Right lobe of liver (tissue), 6 donors: ENCODE results near the gene PSMB11. TPM values are rescaled to one million over a fixed set of nuclear protein-coding genes. Genes with fewer than 3 reads are reported as not detected.

Experiments used
- ATAC-seq, 4 donors: fragments of 200-7000 bp; cut with Tn5 transposase; one replicate each; pipeline ENCODE4 v1.9.1; 2020; ENCODE audit warnings: mild to moderate bottlenecking in 4 of 4, moderate library complexity in 4 of 4
- DNase-seq, 3 donors: peaks; one replicate each; pipeline ENCODE4 v3.0.0-alpha.2; 2020
- H3K27ac ChIP-seq, 3 donors: fragments of 200-600 bp; one replicate each; pipeline ENCODE4 v1.8.0; 2022
- H3K27me3 ChIP-seq, 2 donors: fragments of 200-600 bp; one replicate each; pipeline ENCODE4 v1.8.0; 2022
- H3K36me3 ChIP-seq, 4 donors: fragments of 200-600 bp; sonication (generic) in 1 of 4; one replicate each; pipeline versions ENCODE4 v1.5.1 to v1.8.0; 2017 to 2022; ENCODE audit warnings: control low read depth in 1 of 4
- H3K4me1 ChIP-seq, 4 donors: fragments of 200-600 bp; sonication (generic) in 1 of 4; one replicate each; pipeline versions ENCODE4 v1.5.1 to v1.8.0; 2017 to 2022; ENCODE audit warnings: control low read depth in 1 of 4
- H3K4me3 ChIP-seq, 3 donors: fragments of 200-600 bp; one replicate each; pipeline ENCODE4 v1.8.0; 2022
- H3K9me3 ChIP-seq, 4 donors: fragments of 200-600 bp; sonication (generic) in 1 of 4; one replicate each; pipeline versions ENCODE4 v1.5.1 to v1.8.0; 2017 to 2022; ENCODE audit warnings: control low read depth in 1 of 4
- CTCF ChIP-seq, 4 donors: fragments of 200-600 bp in 3 of 4; fragments of 450-650 bp in 1 of 4; IDR thresholded peaks; one replicate each; pipeline versions ENCODE4 v1.5.1 to v1.8.0; 2016 to 2022; ENCODE audit warnings: antibody characterized with exemption in 4 of 4, mild to moderate bottlenecking in 2 of 4
- POLR2A ChIP-seq: fragments of 450-650 bp; IDR thresholded peaks from one replicate; pipeline ENCODE4 v1.6.1; 2017; ENCODE audit warnings: antibody characterized with exemption, mild to moderate bottlenecking
- WGBS: methylation state at CpG from one replicate; pipeline ENCODE4 v1.1.6; 2018; ENCODE audit warnings: low coverage, low lambda C conversion rate; ENCODE audit not compliant: insufficient coverage; ENCODE audit errors: missing lambda C conversion rate; 5-methylcytosine and 5-hydroxymethylcytosine counted together
- intact Hi-C, 2 donors: fragments of 100-400 bp; cut with DNase I; formaldehyde crosslinking; loops; one replicate each; pipeline versions ENCODE4 v1.11.2 to v1.14.1; 2022
- total RNA-seq, 6 experiments: library from RNA; depleted of rRNA in 2 of 6; stranded (reverse); fragments of >200 nt in 2 of 6; fragmentation: NEBNext Ultra II Directional in 3 of 6; extraction: Animal tissue kit (Norgen Biotek cat#: 25700) in 3 of 6; gene quantifications; one replicate each; pipeline versions ENCODE4 v1.1.0 to v1.2.4, GENCODE V29; 2016 to 2023
- donor health status: DM: no; HTN: yes; CAD: no.
- donor health status: DM: no; HTN: no; CAD: no.
- donor health status: DM: no; HTN: no; CAD: no.
- donor health status: DM: no; HTN: yes; CAD: no.
- donor health status: DM: no; HTN: yes; CAD: no.

Gene PSMB11
- total RNA-seq, 6 experiments from 2014 or later, result not detected

- ATAC-seq, result no peak
- Histone ChIP-seq H3K27ac (no peak overlapping the region), H3K36me3 (peaks cover 21 to 69% (median 42%) of the 10 kb centered on the region in 4 donors), H3K4me1 (peaks cover 0 to 12% (median 3%) of the 10 kb centered on the region in 4 donors), H3K9me3 (no peaks in the 10 kb centered on the region), H3K4me3 (no peak overlapping the region), H3K27me3 (no peaks in the 10 kb centered on the region)
- no peak for TF ChIP-seq POLR2A
- no peak for TF ChIP-seq CTCF (IDR thresholded peaks at IDR 0.05)
- intact Hi-C loops, result no loop called here
- DNase-seq, result no peak
- WGBS, result 86% methylated on average over 19 of the region's 23 CpGs
These were observed 25.1 kb downstream of the PSMB11 start for GRCh38 chr14:23066855-23067744.

GRCh38 chr14:23067847-23068788 is 26.1 kb downstream of the PSMB11 start:
- WGBS, result 70% methylated on average over 9 of the region's 14 CpGs
- Histone ChIP-seq H3K27me3 (no peaks in the 10 kb centered on the region), H3K36me3 (peaks cover 13 to 62% (median 39%) of the 10 kb centered on the region in 4 donors), H3K4me1 (peaks cover 0 to 10% (median 5%) of the 10 kb centered on the region in 4 donors), H3K9me3 (no peaks in the 10 kb centered on the region), H3K4me3 (no peak overlapping the region), H3K27ac (no peak overlapping the region)
- ATAC-seq, result no peak
- no peak for TF ChIP-seq POLR2A
- no peak for TF ChIP-seq CTCF (IDR thresholded peaks at IDR 0.05)
- DNase-seq, result no peak
- intact Hi-C loops, result no loop called here

GRCh38 chr14:23068789-23069412 is 26.9 kb downstream of the PSMB11 start:
- Histone ChIP-seq H3K4me3 (no peak overlapping the region), H3K4me1 (peaks cover 0 to 10% (median 5%) of the 10 kb centered on the region in 4 donors), H3K36me3 (peaks cover 6 to 62% (median 33%) of the 10 kb centered on the region in 4 donors), H3K9me3 (no peaks in the 10 kb centered on the region), H3K27ac (no peak overlapping the region), H3K27me3 (no peaks in the 10 kb centered on the region)
- WGBS, result 20% methylated on average over 7 of the region's 8 CpGs
- peak; percentile 80 to 87 (median 83) for ATAC-seq
- TF ChIP-seq POLR2A, result no peak
- peak; percentile 96 to 99 (median 98) for TF ChIP-seq CTCF (IDR thresholded peaks at IDR 0.05)
- intact Hi-C loops, result no loop called here
- peak in 2 of 3 donors; percentile 57 to 79 for DNase-seq

GRCh38 chr14:23069413-23069806 is 27.4 kb downstream of the PSMB11 start:
- H3K27me3 ChIP-seq, result no peaks in the 10 kb centered on the region
- peaks cover 6 to 60% (median 29%) of the 10 kb centered on the region in 4 donors for H3K36me3 ChIP-seq
- H3K4me3 ChIP-seq, result no peak overlapping the region
- 58% methylated on average over 4 of the region's 4 CpGs for WGBS
- H3K9me3 ChIP-seq, result no peaks in the 10 kb centered on the region
- intact Hi-C loops, result no loop called here
- no peak for TF ChIP-seq CTCF (IDR thresholded peaks at IDR 0.05)
- TF ChIP-seq POLR2A, result no peak
- peaks cover 0 to 10% (median 5%) of the 10 kb centered on the region in 4 donors for H3K4me1 ChIP-seq
- ATAC-seq (no peak), DNase-seq (no peak)
- H3K27ac ChIP-seq, result no peak overlapping the region
